K562 (cell line): Measurements from ENCODE around the gene IPPK. TPM values are rescaled to one million over a fixed set of nuclear protein-coding genes. Genes with fewer than 3 reads are reported as not detected.

ENCODE experiments used
- ATAC-seq: fragments of 200-7000 bp; cut with Tn5 transposase; 3 replicates; pipeline ENCODE4 v1.9.1; 2020; ENCODE audit warnings: moderate library complexity
- BruUV-seq: library from RNA; stranded (reverse); fragments of 400-500 nt; replicated peaks from 2 replicates; lab custom pipeline; 2021; lab: Mats Ljungman, UMichigan
- CTCF ChIA-PET: fragments of 300-600 bp; formaldehyde crosslinking; extraction: SDS; loops from one replicate; lab custom pipeline; 2021; ENCODE audit warnings: low intra/inter-chr PET ratio; lab: Yijun Ruan, JAX
- POLR2A ChIA-PET: fragments of 300-600, 350-650 bp; sonication (Branson Sonifier 250); formaldehyde crosslinking; extraction: SDS; loops from one replicate; lab custom pipeline; 2021; ENCODE audit warnings: antibody characterized with exemption, inconsistent platforms; lab: Yijun Ruan, JAX
- DNase-seq, 4 experiments: peaks; one replicate each; pipeline versions ENCODE4 v3.0.0 to v3.0.0-alpha.2; 2011 to 2018; ENCODE audit warnings: low spot score in 3 of 4, mixed read lengths in 3 of 4; ENCODE audit errors: extremely low read depth in 1 of 4
- FAIRE-seq: peaks from 2 replicates; lab custom pipeline; 2011; peaks lifted over from hg19 to GRCh38; lab: Jason Lieb, UNC
- H2AFZ ChIP-seq: 2 replicates; pipeline ENCODE4 v1.6.0; 2011; ENCODE audit warnings: low read depth, low read length, control low read depth, inconsistent platforms
- H3K27ac ChIP-seq: fragments of 200-600 bp; 3 replicates; pipeline ENCODE4 v1.8.0; 2011; ENCODE audit warnings: low read depth, mild to moderate bottlenecking, control low read depth, inconsistent platforms, low read length, moderate library complexity, mixed read lengths; ENCODE audit errors: extremely low read depth
- H3K27me3 ChIP-seq, 2 experiments: fragments of 300-600 bp in 1 of 2; 2 replicates in 1 of 2; 3 replicates in 1 of 2; pipeline versions ENCODE4 v1.6.0 to v1.8.0; 2011; ENCODE audit warnings: inconsistent platforms in 2 of 2, low read length in 2 of 2, mild to moderate bottlenecking in 1 of 2, mixed read lengths in 1 of 2, moderate library complexity in 1 of 2; ENCODE audit not compliant: control insufficient read depth in 2 of 2, insufficient read depth in 2 of 2
- H3K36me3 ChIP-seq: fragments of 300-600 bp; 3 replicates; pipeline ENCODE4 v1.8.0; 2011; ENCODE audit warnings: mild to moderate bottlenecking, low read length, inconsistent platforms; ENCODE audit not compliant: control insufficient read depth, insufficient read depth
- H3K4me1 ChIP-seq, 2 experiments: fragments of 200-600 bp in 1 of 2; replicated peaks in 1 of 2; 2 replicates in 1 of 2; 3 replicates in 1 of 2; pipeline versions ENCODE4 v1.5.1 to v1.8.0; 2011; ENCODE audit warnings: inconsistent platforms in 2 of 2, low read length in 2 of 2, mild to moderate bottlenecking in 1 of 2, mixed read lengths in 1 of 2, moderate library complexity in 1 of 2; ENCODE audit not compliant: control insufficient read depth in 2 of 2, insufficient read depth in 2 of 2
- H3K4me2 ChIP-seq: 2 replicates; pipeline ENCODE4 v1.6.1; 2011; ENCODE audit warnings: low read length, control low read depth, inconsistent platforms, mixed read lengths; ENCODE audit not compliant: insufficient read depth
- H3K4me3 ChIP-seq: fragments of 200-600 bp; sonication (generic), shearing (Covaris generic); 2 replicates; pipeline ENCODE4 v1.5.1; 2016; ENCODE audit warnings: control low read depth, inconsistent platforms
- H3K79me2 ChIP-seq: fragments of 200-600 bp; 3 replicates; pipeline ENCODE4 v1.8.0; 2011; ENCODE audit warnings: low read length, inconsistent platforms; ENCODE audit not compliant: control insufficient read depth, insufficient read depth
- H3K9ac ChIP-seq, 2 experiments: 2 replicates each; pipeline versions ENCODE4 v1.6.0 to v1.6.1; 2011; ENCODE audit warnings: low read depth in 2 of 2, low read length in 2 of 2, control low read depth in 1 of 2, inconsistent platforms in 1 of 2, mild to moderate bottlenecking in 1 of 2, mixed read lengths in 1 of 2; ENCODE audit not compliant: insufficient read depth in 1 of 2
- H3K9me1 ChIP-seq: one replicate; pipeline ENCODE4 v1.6.0; 2011; ENCODE audit warnings: inconsistent platforms, mild to moderate bottlenecking, low read length, moderate library complexity; ENCODE audit not compliant: control insufficient read depth, insufficient read depth
- H3K9me3 ChIP-seq: replicated peaks from 2 replicates; pipeline ENCODE4 v1.5.1; 2011; ENCODE audit warnings: low read depth, low read length, inconsistent platforms; ENCODE audit not compliant: control insufficient read depth, insufficient read depth
- H4K20me1 ChIP-seq: replicated peaks from 2 replicates; pipeline ENCODE4 v1.6.1; 2011; ENCODE audit warnings: low read length, inconsistent platforms, mixed read lengths; ENCODE audit not compliant: control insufficient read depth, insufficient read depth
- CHCHD3 ChIP-seq: fragments of 250-450 bp; sonication (Bioruptor Pico); IDR thresholded peaks from 2 replicates; pipeline ENCODE4 v2.1.2; 2022; ENCODE audit warnings: mild to moderate bottlenecking
- MCM7 ChIP-seq, 2 experiments: fragments of 450-650 bp; IDR thresholded peaks; 2 replicates each; pipeline ENCODE4 v1.6.1; 2016 to 2018
- NRF1 ChIP-seq, 2 experiments: fragments of 450-650 bp; IDR thresholded peaks in 1 of 2; conservative IDR thresholded peaks in 1 of 2; 2 replicates each; pipeline ENCODE4 v1.6.1; 2014; ENCODE audit warnings: mild to moderate bottlenecking in 2 of 2
- PTRF ChIP-seq: fragments of 450-650 bp; IDR thresholded peaks from 2 replicates; pipeline ENCODE4 v1.6.1; 2016; ENCODE audit warnings: mild to moderate bottlenecking, missing genetic modification characterization, missing compliant biosample characterization
- RBM22 ChIP-seq: fragments of 200-400 bp; formaldehyde crosslinking; IDR thresholded peaks from 2 replicates; pipeline ENCODE4 v1.6.1; 2018; ENCODE audit warnings: low read length, low read depth; ENCODE audit not compliant: poor library complexity, severe bottlenecking
- TAF15 ChIP-seq: fragments of 200-400 bp; formaldehyde crosslinking; IDR thresholded peaks from 2 replicates; pipeline ENCODE4 v1.6.1; 2017; ENCODE audit warnings: mild to moderate bottlenecking, low read depth, low read length, moderate library complexity
- TBP ChIP-seq: optimal IDR thresholded peaks from 2 replicates; pipeline ENCODE3; 2011; ENCODE audit warnings: low read depth, low read length, improper control_type of control experiment
- XRCC5 ChIP-seq: fragments of 200-400 bp; formaldehyde crosslinking; IDR thresholded peaks from 2 replicates; pipeline ENCODE4 v1.6.1; 2017; ENCODE audit warnings: low read depth, mild to moderate bottlenecking, low read length
- ZC3H4 ChIP-seq: sonication (generic); formaldehyde crosslinking; IDR thresholded peaks from 2 replicates; pipeline ENCODE4 v1.9.0; 2021; ENCODE audit warnings: missing genetic modification reagents, borderline replicate concordance
- ZFPM2 ChIP-seq: fragments of 250-450 bp; sonication (Bioruptor Pico); IDR thresholded peaks from 2 replicates; pipeline ENCODE4 v1.5.1; 2022; ENCODE audit warnings: mild to moderate bottlenecking
- ZNF175 ChIP-seq: fragments of 200-800 bp; sonication (Bioruptor generic); IDR thresholded peaks from 2 replicates; pipeline ENCODE4 v1.6.1; 2016; ENCODE audit warnings: low read depth, mild to moderate bottlenecking, missing genetic modification characterization, missing compliant biosample characterization
- ZNF184 ChIP-seq: sonication (generic); formaldehyde crosslinking; IDR thresholded peaks from 2 replicates; pipeline ENCODE4 v1.5.0; 2020; ENCODE audit warnings: missing genetic modification reagents
- WGBS: fragments of 100-300 bp; shearing (Covaris generic); methylation state at CpG from one replicate; pipeline ENCODE4 v1.1.6; 2016; ENCODE audit warnings: low coverage, mixed read lengths; ENCODE audit not compliant: insufficient coverage; ENCODE audit errors: missing lambda C conversion rate; 5-methylcytosine and 5-hydroxymethylcytosine counted together
- in situ Hi-C: fragments of 300-500 bp; cut with MboI; formaldehyde crosslinking; loops from 4 replicates; pipeline ENCODE4 v1.15.0; 2018; ENCODE audit warnings: inconsistent platforms, mixed read lengths
- intact Hi-C: fragments of 100-400 bp; cut with micrococcal nuclease; formaldehyde crosslinking; loops from 2 replicates; pipeline ENCODE4 v1.14.2; 2022
- polyA plus RNA-seq, 8 experiments: library from polyadenylated mRNA; depleted of rRNA in 4 of 8; stranded (reverse) in 5 of 8; unstranded in 3 of 8; fragments of >200 nt; fragmentation: Nextera tagmentation in 2 of 8; fragmentation: Illumina TruSeq in 1 of 8; extraction: Ambion mirVana in 2 of 8; extraction: Trizol in 1 of 8; gene quantifications; 2 replicates each; pipeline versions ENCODE4 v1.2.1 to v1.2.3, GENCODE V29; 2011 to 2014; ENCODE audit warnings: inconsistent platforms in 1 of 8, missing spikeins in 1 of 8
- total RNA-seq, 7 experiments: library from RNA; depleted of rRNA in 6 of 7; stranded (reverse); fragments of >200 nt in 6 of 7; fragmentation: Illumina TruSeq in 2 of 7; extraction: Trizol in 2 of 7; gene quantifications; 2 replicates each; pipeline versions ENCODE4 v1.2.1 to v1.2.3, GENCODE V29; 2011 to 2021; ENCODE audit warnings: low replicate concordance in 1 of 7
- TF ChIP-seq, protein P1 (sequence below): sonication (generic); formaldehyde crosslinking; IDR thresholded peaks from 2 replicates; pipeline ENCODE4 v1.8.0; 2022; ENCODE audit warnings: mild to moderate bottlenecking, missing genetic modification reagents, borderline replicate concordance
- TF ChIP-seq, protein P2 (sequence below): fragments of 250-450 bp; sonication (Bioruptor Pico); IDR thresholded peaks from 2 replicates; pipeline ENCODE4 v1.4.0; 2020
- TF ChIP-seq, protein P3 (sequence below): fragments of 450-650 bp; IDR thresholded peaks from 2 replicates; pipeline ENCODE4 v1.6.1; 2016

Gene IPPK
- total and polyA plus RNA-seq, 9 of the 15 experiments (the other 6 are each of a cell fraction or from before 2014, with no cell fraction given) = 3.1 to 22.2 (median 11.2) TPM

- TF ChIP-seq TAF15 (no peak), MCM7 (IDR thresholded peaks at IDR 0.05) (no peak), ZFPM2 (CRISPR knock-in tag) (no peak), PTRF (no peak), ZC3H4 (CRISPR knock-in tag) (no peak)
- TF ChIP-seq, protein P1, sequence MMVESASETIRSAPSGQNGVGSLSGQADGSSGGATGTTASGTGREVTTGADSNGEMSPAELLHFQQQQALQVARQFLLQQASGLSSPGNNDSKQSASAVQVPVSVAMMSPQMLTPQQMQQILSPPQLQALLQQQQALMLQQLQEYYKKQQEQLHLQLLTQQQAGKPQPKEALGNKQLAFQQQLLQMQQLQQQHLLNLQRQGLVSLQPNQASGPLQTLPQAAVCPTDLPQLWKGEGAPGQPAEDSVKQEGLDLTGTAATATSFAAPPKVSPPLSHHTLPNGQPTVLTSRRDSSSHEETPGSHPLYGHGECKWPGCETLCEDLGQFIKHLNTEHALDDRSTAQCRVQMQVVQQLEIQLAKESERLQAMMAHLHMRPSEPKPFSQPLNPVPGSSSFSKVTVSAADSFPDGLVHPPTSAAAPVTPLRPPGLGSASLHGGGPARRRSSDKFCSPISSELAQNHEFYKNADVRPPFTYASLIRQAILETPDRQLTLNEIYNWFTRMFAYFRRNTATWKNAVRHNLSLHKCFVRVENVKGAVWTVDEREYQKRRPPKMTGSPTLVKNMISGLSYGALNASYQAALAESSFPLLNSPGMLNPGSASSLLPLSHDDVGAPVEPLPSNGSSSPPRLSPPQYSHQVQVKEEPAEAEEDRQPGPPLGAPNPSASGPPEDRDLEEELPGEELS (CRISPR knock-in tag) = no peak
Measured at GRCh38 chr9:92617951-92618510, 51.9 kb downstream of the IPPK start (continued).

- Histone ChIP-seq H3K36me3 (peaks cover 91% of the 10 kb centered on the region), H3K4me2 (no peak overlapping the region), H3K27me3 (no peaks in the 10 kb centered on the region), H3K9me1 (no peaks in the 10 kb centered on the region), H3K4me1 (peaks cover 0 to 3% of the 10 kb centered on the region in 2 experiments; a peak in 1 of 5 replicates), H3K79me2 (no peaks in the 10 kb centered on the region), H3K9me3 (no peaks in the 10 kb centered on the region), H4K20me1 (0 out of 2 replicates have a peak, but pooled peaks cover 4% of the 10 kb centered on the region), H3K27ac (no peak overlapping the region), H2AFZ (no peak overlapping the region), H3K9ac (no peak overlapping the region), H3K4me3 (no peak overlapping the region)
- no peak for TF ChIP-seq ZNF184 (CRISPR knock-in tag)
- peak; percentile 8 for TF ChIP-seq RBM22
- TF ChIP-seq NRF1 (conservative IDR thresholded peaks at IDR 0.05 in 1 of 2, IDR thresholded peaks at IDR 0.05 in 1 of 2) = no peak
- TF ChIP-seq, protein P2, sequence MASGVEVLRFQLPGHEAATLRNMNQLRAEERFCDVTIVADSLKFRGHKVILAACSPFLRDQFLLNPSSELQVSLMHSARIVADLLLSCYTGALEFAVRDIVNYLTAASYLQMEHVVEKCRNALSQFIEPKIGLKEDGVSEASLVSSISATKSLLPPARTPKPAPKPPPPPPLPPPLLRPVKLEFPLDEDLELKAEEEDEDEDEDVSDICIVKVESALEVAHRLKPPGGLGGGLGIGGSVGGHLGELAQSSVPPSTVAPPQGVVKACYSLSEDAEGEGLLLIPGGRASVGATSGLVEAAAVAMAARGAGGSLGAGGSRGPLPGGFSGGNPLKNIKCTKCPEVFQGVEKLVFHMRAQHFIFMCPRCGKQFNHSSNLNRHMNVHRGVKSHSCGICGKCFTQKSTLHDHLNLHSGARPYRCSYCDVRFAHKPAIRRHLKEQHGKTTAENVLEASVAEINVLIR (CRISPR knock-in tag) = no peak
- no peak for TF ChIP-seq TBP
- TF ChIP-seq CHCHD3 (CRISPR knock-in tag) = no peak
- TF ChIP-seq ZNF175 (CRISPR knock-in tag) = no peak
- TF ChIP-seq XRCC5 = no peak
- TF ChIP-seq, protein P3, sequence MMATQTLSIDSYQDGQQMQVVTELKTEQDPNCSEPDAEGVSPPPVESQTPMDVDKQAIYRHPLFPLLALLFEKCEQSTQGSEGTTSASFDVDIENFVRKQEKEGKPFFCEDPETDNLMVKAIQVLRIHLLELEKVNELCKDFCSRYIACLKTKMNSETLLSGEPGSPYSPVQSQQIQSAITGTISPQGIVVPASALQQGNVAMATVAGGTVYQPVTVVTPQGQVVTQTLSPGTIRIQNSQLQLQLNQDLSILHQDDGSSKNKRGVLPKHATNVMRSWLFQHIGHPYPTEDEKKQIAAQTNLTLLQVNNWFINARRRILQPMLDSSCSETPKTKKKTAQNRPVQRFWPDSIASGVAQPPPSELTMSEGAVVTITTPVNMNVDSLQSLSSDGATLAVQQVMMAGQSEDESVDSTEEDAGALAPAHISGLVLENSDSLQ = no peak
- CTCF ChIA-PET = no interaction called here
- in situ Hi-C loops = no loop called here
- DNase-seq (no peak), FAIRE-seq (no peak), ATAC-seq (no peak)
- no TSS peak for BruUV-seq
- intact Hi-C loops = no loop called here
- 93% methylated on average over 11 of the region's 11 CpGs for WGBS
- POLR2A ChIA-PET = interaction anchor here (0.6 to 1.0 kb wide), 2 partner anchors 338 to 477 kb away, joined by 3 read pairs; no protein-coding TSS in a partner anchor
Measured at GRCh38 chr9:92617195-92617813, 52.6 kb downstream of the IPPK start.
